GM12892 (cell line): ENCODE data around the gene ATAD5.

Source experiments
- POLR2A ChIP-seq: IDR thresholded peaks from 2 replicates; pipeline ENCODE4 v1.6.1; 2011; ENCODE audit warnings: low read depth, low read length, control low read depth
- POLR2AphosphoS5 ChIP-seq: IDR thresholded peaks from 2 replicates; pipeline ENCODE4 v1.6.1; 2011; ENCODE audit warnings: low read depth, low read length, control low read depth
- TAF1 ChIP-seq: IDR thresholded peaks from 2 replicates; pipeline ENCODE4 v1.6.1; 2011; ENCODE audit warnings: low read depth, mild to moderate bottlenecking, control low read depth, low read length, borderline replicate concordance

GRCh38 chr17:30924341-30924740 lies 92.6 kb downstream of the ATAD5 start:
- TF ChIP-seq POLR2AphosphoS5 (no peak), POLR2A (no peak), TAF1 (no peak)
